Measurements from ENCODE around the gene ADGRL1.
"Not testable (repeated sequence)": the region's sequence is repeated elsewhere in the genome, so short reads cannot be mapped to it uniquely, and the experiment has no call there.

Gene ADGRL1

GRCh38 chr19:14148751-14149410, 57.1 kb downstream of the ADGRL1 start:
- no peaks in the 10 kb centered on the region for H3K9me3 Mint-ChIP-seq
- DNase-seq, result no peak
- H3K36me3 Mint-ChIP-seq (ENCODE audit: low read depth), result peaks cover 13% of the 10 kb centered on the region
- peak overlapping the region; percentile 64 for H3K27ac Mint-ChIP-seq
- H3K4me1 Mint-ChIP-seq, result peaks cover 45% of the 10 kb centered on the region
- peaks cover 5% of the 10 kb centered on the region for H3K27me3 Mint-ChIP-seq (ENCODE audit: low read depth, poor library complexity)
- TF ChIP-seq CTCF (IDR thresholded peaks at IDR 0.05), result no peak
- H3K4me3 Mint-ChIP-seq, result peak overlapping the region; percentile 58

- peak; percentile 79 for TF ChIP-seq CTCF (IDR thresholded peaks at IDR 0.05)
- Mint-ChIP-seq H3K36me3 (ENCODE audit: low read depth) (peaks cover 10% of the 10 kb centered on the region), H3K9me3 (no peaks in the 10 kb centered on the region), H3K27me3 (ENCODE audit: low read depth, poor library complexity) (peaks cover 5% of the 10 kb centered on the region), H3K4me1 (peaks cover 44% of the 10 kb centered on the region), H3K27ac (peak overlapping the region; percentile 85), H3K4me3 (peak overlapping the region; percentile 58)
- DNase-seq, result peak; percentile 80
These were observed 58.0 kb downstream of the ADGRL1 start for GRCh38 chr19:14147797-14148605.

DNA sequence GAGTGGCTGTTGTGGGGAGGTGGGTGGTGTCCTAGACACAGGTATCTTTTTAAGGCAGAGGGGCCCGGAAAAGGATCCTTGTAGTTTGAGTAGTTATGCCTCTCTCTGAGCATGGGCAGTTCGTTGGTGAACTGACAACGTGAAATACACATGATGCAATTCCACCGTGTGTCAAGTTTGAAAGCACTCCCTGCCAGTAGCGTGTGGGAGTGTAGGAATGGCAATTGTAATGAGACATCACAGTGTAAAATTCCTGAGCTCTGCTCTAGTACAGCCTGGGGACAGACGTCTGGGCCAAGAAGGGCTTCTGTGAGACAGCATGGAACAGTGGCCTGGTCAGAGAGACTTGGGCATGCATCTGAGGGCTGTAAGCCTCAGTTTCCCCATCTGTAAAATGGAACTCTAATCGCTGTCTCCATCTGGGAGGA, 59.2 kb downstream of the ADGRL1 start:
- Mint-ChIP-seq H3K4me3 (no peak overlapping the region), H3K27ac (no peak overlapping the region), H3K36me3 (ENCODE audit: low read depth) (peaks cover 1% of the 10 kb centered on the region), H3K27me3 (ENCODE audit: low read depth, poor library complexity) (peaks cover 5% of the 10 kb centered on the region), H3K4me1 (peaks cover 53% of the 10 kb centered on the region), H3K9me3 (no peaks in the 10 kb centered on the region)
- DNase-seq, result no peak
- TF ChIP-seq CTCF (IDR thresholded peaks at IDR 0.05), result no peak

- not testable (repeated sequence) for H3K27me3 Mint-ChIP-seq (ENCODE audit: low read depth, poor library complexity); DNase-seq; H3K36me3 Mint-ChIP-seq (ENCODE audit: low read depth); H3K4me3 Mint-ChIP-seq; H3K9me3 Mint-ChIP-seq
- peaks cover 55% of the 10 kb centered on the region for H3K4me1 Mint-ChIP-seq
- H3K27ac Mint-ChIP-seq, result peak overlapping the region; percentile 27
These were observed 59.8 kb downstream of the ADGRL1 start for GRCh38 chr19:14146169-14146568.

GRCh38 chr19:14145381-14145780, 60.6 kb downstream of the ADGRL1 start:
- Mint-ChIP-seq H3K27ac (no peak overlapping the region), H3K27me3 (ENCODE audit: low read depth, poor library complexity) (peaks cover 5% of the 10 kb centered on the region), H3K9me3 (no peaks in the 10 kb centered on the region), H3K36me3 (ENCODE audit: low read depth) (no peaks in the 10 kb centered on the region), H3K4me1 (peaks cover 54% of the 10 kb centered on the region), H3K4me3 (no peak overlapping the region)
- no peak for TF ChIP-seq CTCF (IDR thresholded peaks at IDR 0.05)
- DNase-seq, result no peak

DNA sequence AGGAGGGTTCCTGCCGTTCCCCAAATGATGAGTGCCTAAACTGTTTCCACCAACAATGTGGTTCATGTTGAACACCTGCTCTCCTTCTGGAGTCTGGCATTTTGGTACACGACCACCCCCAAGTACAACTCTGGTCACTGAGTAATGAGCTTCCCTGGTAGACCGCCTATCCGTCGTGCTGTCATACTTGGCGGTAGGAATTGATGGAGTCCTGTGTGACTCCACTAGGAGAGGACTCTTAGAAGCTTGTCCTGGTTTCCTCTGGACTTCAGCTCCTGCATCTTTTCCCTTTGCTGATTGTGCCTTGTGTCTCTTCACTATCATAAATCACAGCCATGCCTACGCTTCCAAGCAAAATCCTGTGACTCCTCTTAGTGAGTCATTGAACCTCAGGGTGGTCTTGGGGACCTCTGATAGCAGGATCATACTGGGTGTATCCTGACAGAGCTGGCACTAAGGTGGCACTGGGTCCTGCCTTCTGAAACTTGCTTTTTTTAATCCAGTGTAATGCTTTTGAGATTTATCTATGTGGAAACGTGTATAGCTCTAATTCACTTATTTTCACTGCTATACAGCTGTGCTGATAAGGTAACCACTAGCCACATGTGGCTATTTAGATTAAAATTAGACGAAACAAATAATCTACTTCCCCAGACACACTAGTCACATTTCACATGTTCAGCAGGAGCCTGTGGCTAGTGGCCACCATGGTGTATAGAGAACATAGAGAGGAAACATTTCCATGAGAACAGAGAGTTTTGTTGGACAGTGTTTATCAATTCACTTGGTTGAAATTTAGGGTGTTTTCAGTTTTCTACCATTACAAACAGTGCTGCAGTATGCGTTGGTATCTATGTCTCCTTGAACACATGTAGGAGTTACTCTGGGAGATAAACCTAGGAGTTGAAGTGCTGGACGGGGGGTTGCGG, 63.4 kb downstream of the ADGRL1 start:
- no peak overlapping the region for H3K4me3 Mint-ChIP-seq
- peaks cover 5% of the 10 kb centered on the region for H3K27me3 Mint-ChIP-seq (ENCODE audit: low read depth, poor library complexity)
- no peak for DNase-seq
- no peak for TF ChIP-seq CTCF (IDR thresholded peaks at IDR 0.05)
- H3K4me1 Mint-ChIP-seq, result peaks cover 46% of the 10 kb centered on the region
- H3K36me3 Mint-ChIP-seq (ENCODE audit: low read depth), result no peaks in the 10 kb centered on the region
- no peak overlapping the region for H3K27ac Mint-ChIP-seq
- H3K9me3 Mint-ChIP-seq, result no peaks in the 10 kb centered on the region
